Measurements from ENCODE around the gene NEK6.
A peak's percentile ranks its signal among the peaks of the same experiment; 100 is the strongest.

NEK6 gene

DNA sequence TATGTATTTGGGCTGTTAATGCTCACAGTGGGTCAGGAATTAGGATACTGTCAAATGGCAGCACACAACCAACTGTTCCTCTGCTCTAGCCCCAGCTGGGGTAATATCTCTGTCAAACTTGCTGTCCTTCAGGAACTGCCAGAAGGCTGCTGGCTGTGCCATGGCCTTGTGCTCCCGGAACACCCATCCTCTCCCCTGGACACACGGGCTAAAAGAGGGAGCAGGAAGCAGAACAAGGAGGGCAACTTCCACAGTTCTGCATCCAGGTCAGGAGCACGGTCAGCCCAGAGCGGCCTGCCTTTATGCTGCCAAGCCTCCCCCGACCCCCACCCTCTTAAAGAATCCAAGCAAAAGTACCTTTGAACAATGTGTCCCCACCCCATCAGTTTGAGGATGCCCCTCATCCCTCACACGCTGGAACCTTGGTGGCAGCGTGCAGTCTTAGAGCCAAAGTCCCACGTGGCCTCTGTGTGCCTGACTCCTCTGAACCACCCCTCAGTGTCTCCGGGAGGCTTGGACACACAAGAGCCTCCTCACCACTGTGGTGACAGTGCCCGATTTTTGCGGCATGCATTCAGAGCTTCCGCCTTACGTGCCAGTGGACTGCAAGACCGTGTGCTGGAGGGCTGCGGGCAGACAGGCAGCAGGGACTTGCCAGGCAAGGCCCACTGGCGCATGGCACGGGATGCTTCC lies 96.7 kb downstream of the NEK6 start:
- DNase-seq (ENCODE audit: low spot score): peak; percentile 58

DNA sequence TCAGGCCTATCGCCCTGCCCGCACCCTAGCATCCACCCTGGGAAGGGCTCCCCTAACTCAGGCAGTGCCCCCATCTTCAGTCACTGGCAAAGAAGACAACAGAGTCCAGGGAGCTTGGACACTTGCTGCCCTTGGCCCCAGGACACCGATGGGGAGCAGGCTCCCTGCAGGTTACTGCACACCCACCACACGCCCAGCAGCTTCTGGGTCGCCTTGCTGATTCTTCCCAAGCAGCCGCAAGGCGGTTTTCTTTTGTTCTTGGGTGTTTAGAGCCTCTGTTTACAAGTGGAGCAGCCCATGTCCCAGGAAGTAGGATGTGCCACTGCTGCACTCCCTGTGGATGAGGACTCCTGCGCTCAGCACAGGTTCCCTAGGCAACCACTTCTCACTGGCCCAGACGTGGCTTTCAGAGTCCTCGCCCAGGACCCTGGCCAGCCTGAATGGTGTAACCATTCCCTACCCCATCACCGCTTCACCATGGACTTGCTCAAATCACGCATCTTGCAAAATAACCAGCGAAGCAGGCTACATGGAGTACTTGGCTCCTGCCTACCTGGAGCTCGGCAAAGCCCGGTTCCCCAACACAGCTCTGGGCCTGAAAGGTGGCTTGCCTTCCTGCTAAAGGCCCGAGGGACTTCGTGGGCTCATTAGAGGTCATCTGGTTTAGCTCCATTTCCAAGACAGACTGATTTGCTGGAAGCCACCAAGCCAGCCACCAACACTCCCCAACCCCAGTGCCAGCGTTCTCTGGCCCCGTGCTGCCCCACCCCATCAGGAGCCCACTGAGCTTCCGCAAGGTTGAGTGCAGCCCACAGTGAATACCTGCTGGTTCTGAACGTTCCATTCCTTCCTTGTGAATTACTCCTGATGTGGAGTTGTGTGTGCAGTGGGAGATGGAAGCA lies 97.5 kb downstream of the NEK6 start:
- peak; percentile 60 for DNase-seq (ENCODE audit: low spot score)

DNA sequence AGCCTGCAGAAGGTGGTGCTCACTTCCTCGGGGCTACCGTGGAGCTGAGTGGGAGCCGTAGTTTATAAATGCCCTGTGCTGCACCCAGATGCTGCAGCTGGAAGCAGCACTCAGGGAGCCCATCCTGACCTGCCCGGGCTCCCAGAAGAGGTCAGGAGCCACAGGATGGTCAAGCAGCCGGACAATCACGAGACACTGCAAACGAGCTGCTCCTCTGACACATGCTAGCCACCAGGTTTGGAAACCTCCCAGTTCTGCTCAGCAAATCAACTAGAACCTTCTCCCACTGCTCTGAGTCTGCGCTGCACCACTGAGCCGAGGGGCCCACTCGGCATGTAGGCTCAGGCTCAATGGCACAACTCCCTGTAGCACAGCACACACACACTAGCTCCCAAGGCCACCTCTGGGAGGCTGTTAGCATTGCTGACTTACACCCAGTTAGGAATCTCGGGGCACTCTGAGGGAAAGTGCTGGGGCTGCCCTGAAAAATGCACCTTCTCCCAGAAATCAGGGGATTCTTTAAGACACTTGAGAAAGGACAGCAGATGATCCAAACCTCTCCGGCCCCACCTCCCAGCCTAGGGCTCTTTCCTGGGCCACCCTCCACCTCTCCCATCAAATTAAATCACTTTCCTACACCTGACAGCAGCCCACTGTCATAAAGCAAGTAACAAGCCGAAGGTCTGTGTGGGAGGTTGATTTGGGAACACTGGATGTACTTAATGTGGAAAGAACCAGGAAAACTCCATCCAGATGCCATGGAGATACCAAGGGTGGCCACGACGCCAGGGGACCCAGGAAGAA lies 98.4 kb downstream of the NEK6 start:
- DNase-seq (ENCODE audit: low spot score): peak; percentile 44

DNA sequence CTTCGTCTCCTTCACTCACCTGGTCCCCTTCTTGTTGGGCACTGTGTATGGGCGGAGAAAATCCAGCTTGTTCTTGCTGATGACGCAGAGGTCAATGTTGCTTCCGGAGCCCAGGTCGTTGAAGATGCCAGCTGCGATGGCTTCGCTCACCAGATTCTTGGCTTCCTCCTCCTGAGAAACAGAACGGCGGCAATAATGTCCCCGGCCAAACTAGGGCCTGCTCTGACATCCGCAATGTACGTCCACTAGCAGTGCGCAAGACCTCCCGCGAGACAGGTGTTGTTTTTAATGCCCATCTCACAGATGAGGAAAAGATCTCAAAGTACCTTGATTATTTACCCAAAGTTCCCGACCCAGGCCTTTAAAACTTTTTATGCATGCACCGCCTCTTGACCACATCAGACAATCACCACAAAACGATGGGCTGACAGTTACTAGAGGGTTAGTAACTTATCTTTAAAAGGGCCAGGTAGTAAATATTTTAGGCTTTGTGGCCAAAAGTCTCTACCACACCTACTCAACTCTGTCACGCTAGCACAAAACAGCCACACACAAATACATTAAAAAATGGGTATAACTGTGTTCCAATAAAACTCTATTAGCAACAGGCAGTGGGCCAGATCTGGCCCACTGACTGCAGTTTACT lies 99.1 kb downstream of the NEK6 start:
- DNase-seq (ENCODE audit: low spot score): peak; percentile 26

DNA sequence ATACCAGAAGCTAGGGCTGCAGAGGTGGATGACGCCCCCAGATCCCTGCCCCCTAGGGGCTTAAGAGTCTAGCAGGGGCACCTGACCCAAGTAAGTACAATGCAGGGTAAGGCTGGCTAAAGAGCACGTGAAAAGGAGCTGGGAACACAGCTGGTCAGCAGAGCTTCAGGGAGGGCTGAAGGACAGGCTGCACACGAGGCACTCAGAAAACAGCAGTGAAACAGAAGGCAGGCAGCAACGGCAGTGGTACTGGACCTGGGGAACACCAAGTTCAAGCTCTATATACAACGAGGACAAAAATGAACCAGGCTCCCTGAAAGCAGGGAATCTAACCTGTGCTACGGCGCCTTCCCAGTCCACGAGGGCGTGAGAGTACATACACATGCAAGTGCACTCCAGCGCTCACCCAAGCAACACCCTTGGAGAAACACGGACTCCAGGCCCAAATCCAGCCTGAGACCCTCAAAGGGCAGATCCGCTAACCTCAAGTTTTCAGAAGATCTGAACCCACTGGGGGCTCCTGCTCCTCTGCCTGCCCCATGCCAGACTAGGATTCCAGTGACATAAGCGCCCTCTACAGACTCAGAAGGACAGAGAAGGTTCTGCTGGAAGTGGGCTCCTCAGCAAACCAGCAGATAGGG lies 100.1 kb downstream of the NEK6 start:
- DNase-seq (ENCODE audit: low spot score): peak; percentile 53

DNA sequence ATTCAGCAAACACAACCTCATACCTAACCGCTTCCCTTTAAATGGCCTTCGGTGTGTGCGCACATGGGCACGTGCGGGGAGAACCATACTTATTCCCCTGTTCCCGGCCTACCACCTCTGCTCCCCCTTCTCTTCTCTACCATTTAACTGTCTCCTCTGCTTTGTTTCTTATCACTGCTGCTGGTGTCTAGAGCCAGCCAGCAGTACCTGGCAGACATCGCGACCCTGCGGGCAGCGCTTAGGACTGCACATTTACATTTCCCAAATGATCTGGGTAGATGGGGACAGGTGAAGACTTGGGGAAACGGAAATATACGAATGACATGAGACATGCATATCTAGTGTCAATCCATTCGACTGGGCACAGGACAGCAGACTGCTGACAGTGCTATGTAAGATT lies 100.9 kb downstream of the NEK6 start:
- DNase-seq (ENCODE audit: low spot score): peak; percentile 61

GRCh38 chr9:124359426-124359825 lies 101.7 kb downstream of the NEK6 start:
- peak; percentile 57 for DNase-seq (ENCODE audit: low spot score)

DNA sequence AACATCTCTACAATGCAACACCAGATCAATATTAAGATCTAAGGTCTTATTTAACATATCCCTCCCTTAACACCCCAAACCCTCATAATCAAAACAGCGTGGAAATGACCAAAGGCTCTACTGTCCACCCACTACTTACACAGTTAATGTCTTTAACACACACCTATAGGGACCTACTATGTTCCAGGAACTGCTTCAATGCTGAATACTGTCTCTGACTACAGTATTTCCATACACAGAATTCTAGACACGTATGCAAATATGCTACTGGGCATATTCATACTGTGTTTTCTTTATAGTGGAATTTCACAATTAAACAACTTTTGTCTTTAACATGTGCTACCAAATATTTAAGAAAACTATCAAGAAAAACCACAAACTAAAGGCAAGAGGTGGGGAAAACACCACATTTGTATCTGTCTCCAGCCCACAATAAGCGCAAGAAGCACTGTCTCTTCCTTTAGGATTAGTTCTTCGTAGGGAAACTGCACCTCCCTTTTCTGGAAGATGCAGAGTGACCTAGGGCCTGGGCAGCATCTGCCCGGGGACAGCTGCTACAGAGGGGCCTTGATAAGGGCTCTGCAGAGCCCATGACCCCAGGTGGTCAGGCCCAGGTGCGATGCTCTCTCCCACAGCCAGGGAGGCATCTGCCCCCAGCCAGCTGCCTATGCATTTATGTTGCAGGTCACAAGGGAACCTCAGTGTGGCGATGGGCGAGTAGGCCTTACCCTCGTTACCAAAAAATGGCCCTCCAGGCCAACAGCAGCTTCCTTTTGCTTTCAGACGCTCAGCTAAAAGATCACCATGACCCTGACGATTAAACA lies 102.3 kb downstream of the NEK6 start:
- DNase-seq (ENCODE audit: low spot score): no peak

- DNase-seq (ENCODE audit: low spot score): no peak
Measured at GRCh38 chr9:124361128-124361527, 103.4 kb downstream of the NEK6 start.

DNA sequence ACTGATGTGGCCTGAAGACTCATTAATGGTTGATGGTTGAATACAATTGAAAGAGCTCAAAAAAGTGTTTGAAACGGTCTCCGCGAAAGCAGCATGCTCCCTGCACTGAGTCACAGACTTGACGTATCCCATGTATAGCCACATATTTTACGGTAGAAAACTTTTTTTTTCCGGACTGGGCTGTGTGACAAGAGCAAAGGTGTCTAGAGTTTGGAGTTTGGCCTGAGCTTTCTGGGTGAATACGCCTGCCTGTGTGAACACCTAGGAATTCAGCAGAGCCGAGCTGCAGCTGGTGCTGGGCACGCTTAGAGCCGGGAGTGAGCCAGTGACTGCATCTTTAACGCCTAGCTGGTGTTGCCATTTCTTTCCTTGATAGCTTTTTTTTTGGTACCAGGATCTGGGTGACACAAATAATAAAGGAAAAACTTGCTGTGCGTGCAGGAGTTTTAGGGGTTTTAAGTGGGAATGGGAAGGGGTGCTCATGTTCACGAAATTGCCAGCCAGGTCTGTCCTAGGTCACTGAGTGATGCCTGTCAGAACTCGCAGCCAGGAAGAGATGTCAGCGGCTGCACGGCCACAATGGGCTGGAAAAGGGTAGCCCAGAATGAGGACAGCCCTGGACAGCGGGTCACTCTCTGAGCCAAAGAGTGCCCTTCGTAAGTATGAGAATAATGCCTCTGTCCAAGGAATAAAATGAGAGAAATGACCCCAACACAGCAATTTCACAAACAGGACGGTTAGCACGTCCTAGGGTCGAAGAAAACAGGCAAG lies 105.8 kb downstream of the NEK6 start:
- DNase-seq (ENCODE audit: low spot score): no peak

- no peak for DNase-seq (ENCODE audit: low spot score)
Measured at GRCh38 chr9:124364141-124364540, 106.4 kb downstream of the NEK6 start.

GRCh38 chr9:124365036-124365435 lies 107.3 kb downstream of the NEK6 start:
- no peak for DNase-seq (ENCODE audit: low spot score)

GRCh38 chr9:124366476-124367220 lies 108.9 kb downstream of the NEK6 start:
- no peak for DNase-seq (ENCODE audit: low spot score)

GRCh38 chr9:124368692-124369091 lies 110.9 kb downstream of the NEK6 start:
- no peak for DNase-seq (ENCODE audit: low spot score)

DNA sequence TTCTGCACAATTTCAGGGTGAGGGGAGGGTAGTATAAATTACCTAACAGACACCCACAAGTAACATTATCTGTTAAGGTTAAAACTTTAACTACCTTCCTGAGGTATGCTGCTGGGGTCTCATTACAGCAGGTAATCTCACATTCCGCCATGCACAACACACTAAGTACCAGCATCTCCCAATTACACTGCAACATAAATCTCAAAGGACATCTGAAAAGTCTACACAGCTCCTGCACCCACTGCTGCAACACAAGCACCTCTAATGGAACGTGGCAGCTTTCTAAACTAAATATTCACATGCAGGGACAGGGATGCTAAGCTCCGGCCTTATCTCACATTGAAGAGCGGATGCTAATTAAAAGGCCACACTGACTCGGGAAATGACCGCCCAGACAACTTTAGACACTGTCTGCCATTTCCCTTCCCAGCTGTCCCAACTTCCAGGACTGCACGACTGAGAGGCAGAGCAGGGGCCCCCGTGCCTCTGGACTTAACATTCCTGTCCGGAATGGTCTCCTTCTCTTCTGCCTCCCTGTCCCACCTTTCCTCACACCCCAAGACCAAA lies 111.6 kb downstream of the NEK6 start:
- no peak for DNase-seq (ENCODE audit: low spot score)

DNA sequence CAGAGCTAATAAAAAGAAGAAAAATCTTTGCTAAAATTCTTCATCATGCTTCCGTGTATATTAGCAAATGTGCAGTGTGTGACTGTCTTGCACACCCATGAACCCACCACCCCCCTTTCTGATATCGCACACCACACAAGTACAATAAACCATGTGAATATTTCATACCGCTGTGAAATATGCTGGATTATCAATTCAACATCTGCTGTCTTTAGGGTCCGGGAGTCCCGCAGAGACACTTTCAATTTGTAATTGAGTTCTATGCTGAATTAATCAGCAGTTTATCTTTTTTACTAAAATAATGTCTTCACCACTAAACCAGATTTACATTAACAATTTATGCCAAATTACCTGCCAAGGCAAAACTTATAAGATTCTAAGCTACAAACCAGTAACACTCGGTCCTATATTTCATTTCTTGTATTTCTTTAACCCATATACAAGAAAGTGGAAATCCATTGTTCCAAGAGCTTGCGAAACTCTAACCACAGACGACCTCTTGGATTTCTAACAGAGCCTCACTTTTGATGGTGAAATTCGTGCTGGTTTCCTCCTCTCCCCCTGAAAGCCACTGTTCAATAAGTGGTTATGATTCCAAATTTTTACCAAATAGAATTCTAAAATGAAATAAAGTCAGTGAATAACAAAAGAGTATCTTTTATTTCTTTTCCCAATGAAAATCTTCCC lies 113.3 kb downstream of the NEK6 start:
- DNase-seq (ENCODE audit: low spot score): no peak

DNA sequence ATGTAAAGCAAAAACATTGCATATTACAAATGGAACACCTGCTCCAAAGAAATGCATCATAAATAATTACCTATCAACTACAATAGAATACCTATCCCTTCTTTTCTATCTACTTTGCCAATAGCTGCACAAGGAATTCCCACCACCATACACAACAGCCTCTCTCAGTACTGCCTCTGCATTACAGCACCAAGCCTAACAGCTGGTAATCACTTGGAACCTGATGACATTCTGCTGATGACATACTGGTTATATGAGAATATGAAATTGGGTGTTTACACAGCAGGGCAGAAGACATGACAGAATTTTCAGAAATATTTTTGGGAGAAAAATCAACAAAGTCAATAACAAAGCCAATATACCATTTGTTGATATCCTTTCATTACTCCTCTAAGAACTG lies 114.3 kb downstream of the NEK6 start:
- DNase-seq (ENCODE audit: low spot score): no peak

DNA sequence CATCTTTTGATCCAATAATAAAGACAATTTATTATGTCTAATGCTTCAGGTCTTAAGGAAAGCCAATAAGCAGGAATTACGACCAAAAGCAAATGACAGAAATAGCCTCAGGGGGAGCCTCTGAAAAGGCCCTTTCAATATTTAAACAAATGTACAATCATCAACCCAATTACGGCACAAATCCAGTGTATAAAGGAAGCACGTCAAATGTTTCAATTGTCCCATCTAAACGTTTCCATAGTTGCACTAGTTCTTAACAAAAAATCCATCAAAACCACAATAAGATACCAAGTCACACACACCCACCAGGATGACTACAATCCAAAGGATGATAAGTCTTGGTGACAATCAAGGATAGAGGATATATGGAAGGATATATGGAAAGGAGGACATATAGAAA lies 115.6 kb downstream of the NEK6 start:
- DNase-seq (ENCODE audit: low spot score): no peak

All from left forelimb (tissue), 1 donor.